IMR-90 (cell line): ENCODE data around the gene TENM4. TPM values are rescaled to one million over a fixed set of nuclear protein-coding genes. Genes with fewer than 3 reads are reported as not detected.

Source experiments
- ATAC-seq: fragments of 200-7000 bp; cut with Tn5 transposase; 2 replicates; pipeline ENCODE4 v1.9.1; 2020; ENCODE audit warnings: low read depth, mild to moderate bottlenecking, moderate library complexity
- BruUV-seq: library from RNA; stranded (reverse); fragments of 400-500 nt; replicated peaks from 2 replicates; lab custom pipeline; 2021; lab: Mats Ljungman, UMichigan
- CTCF ChIA-PET: fragments of 300-600 bp; formaldehyde crosslinking; extraction: SDS; loops from one replicate; lab custom pipeline; 2021; ENCODE audit warnings: antibody characterized with exemption; lab: Yijun Ruan, JAX
- POLR2A ChIA-PET: fragments of 300-600 bp; sonication (Branson Sonifier 250); formaldehyde crosslinking; loops from one replicate; lab custom pipeline; 2022; ENCODE audit warnings: antibody characterized with exemption; ENCODE audit not compliant: unreplicated experiment; lab: Charles Lee
- DNase-seq: peaks from one replicate; pipeline ENCODE4 v3.0.0; 2013
- H2AFZ ChIP-seq: replicated peaks from 2 replicates; pipeline ENCODE3; 2013; ENCODE audit warnings: low read length, mild to moderate bottlenecking; ENCODE audit not compliant: poor library complexity
- H2AK5ac ChIP-seq: 2 replicates; pipeline ENCODE4 v1.6.1; 2013; ENCODE audit warnings: low read depth, low read length, inconsistent platforms
- H2AK9ac ChIP-seq: replicated peaks from 2 replicates; pipeline ENCODE3; 2013; ENCODE audit warnings: mild to moderate bottlenecking, low read depth, low read length, moderate library complexity; ENCODE audit not compliant: poor library complexity
- H2BK120ac ChIP-seq: 2 replicates; pipeline ENCODE4 v1.6.1; 2013; ENCODE audit warnings: low read depth, low read length, inconsistent platforms
- H2BK15ac ChIP-seq: 3 replicates; pipeline ENCODE4 v1.6.1; 2013; ENCODE audit warnings: low read depth, low read length, inconsistent platforms
- H2BK20ac ChIP-seq: 2 replicates; pipeline ENCODE4 v1.6.1; 2013; ENCODE audit warnings: low read depth, mild to moderate bottlenecking, inconsistent platforms, low read length, moderate library complexity
- H2BK5ac ChIP-seq: 2 replicates; pipeline ENCODE4 v1.6.1; 2013; ENCODE audit warnings: mild to moderate bottlenecking, low read depth, low read length, inconsistent platforms; ENCODE audit not compliant: poor library complexity, severe bottlenecking
- H3K14ac ChIP-seq: replicated peaks from 2 replicates; pipeline ENCODE4 v1.6.1; 2013; ENCODE audit warnings: low read depth, low read length, inconsistent platforms
- H3K18ac ChIP-seq: 2 replicates; pipeline ENCODE4 v1.6.1; 2013; ENCODE audit warnings: low read depth, low read length, control low read depth
- H3K23ac ChIP-seq: 2 replicates; pipeline ENCODE4 v1.6.1; 2013; ENCODE audit warnings: low read depth, low read length, inconsistent platforms
- H3K27ac ChIP-seq: 2 replicates; pipeline ENCODE4 v1.5.1; 2013; ENCODE audit warnings: mild to moderate bottlenecking, control low read depth, low read length; ENCODE audit not compliant: insufficient read depth
- H3K27me3 ChIP-seq: 2 replicates; pipeline ENCODE4 v1.6.1; 2013; ENCODE audit warnings: low read length; ENCODE audit not compliant: control insufficient read depth, insufficient read depth
- H3K36me3 ChIP-seq: 2 replicates; pipeline ENCODE4 v1.6.1; 2013; ENCODE audit warnings: low read length, mixed read lengths; ENCODE audit not compliant: control insufficient read depth, insufficient read depth
- H3K4ac ChIP-seq: 2 replicates; pipeline ENCODE4 v1.6.1; 2013; ENCODE audit warnings: low read depth, low read length, inconsistent platforms
- H3K4me1 ChIP-seq: 2 replicates; pipeline ENCODE4 v1.6.1; 2013; ENCODE audit warnings: low read length, mixed read lengths; ENCODE audit not compliant: control insufficient read depth, insufficient read depth
- H3K4me2 ChIP-seq: 2 replicates; pipeline ENCODE4 v1.6.1; 2013; ENCODE audit warnings: low read depth, mild to moderate bottlenecking, control low read depth, low read length, moderate library complexity
- H3K4me3 ChIP-seq: 2 replicates; pipeline ENCODE4 v1.5.1; 2013; ENCODE audit warnings: low read depth, mild to moderate bottlenecking, control low read depth, low read length, moderate library complexity; ENCODE audit not compliant: insufficient read depth
- H3K56ac ChIP-seq: 2 replicates; pipeline ENCODE4 v1.6.1; 2013; ENCODE audit warnings: low read length, inconsistent platforms; ENCODE audit not compliant: insufficient read depth; ENCODE audit errors: extremely low read depth
- H3K79me1 ChIP-seq, 2 experiments: 2 replicates each; pipeline ENCODE4 v1.6.1; 2013; ENCODE audit warnings: low read length in 2 of 2, inconsistent platforms in 1 of 2, low read depth in 1 of 2
- H3K9ac ChIP-seq: 2 replicates; pipeline ENCODE4 v1.6.1; 2013; ENCODE audit warnings: low read depth, low read length, control low read depth
- H3K9me1 ChIP-seq: 2 replicates; pipeline ENCODE4 v1.6.1; 2013; ENCODE audit warnings: low read length, inconsistent platforms; ENCODE audit not compliant: insufficient read depth
- H3K9me3 ChIP-seq: 2 replicates; pipeline ENCODE4 v1.6.1; 2013; ENCODE audit warnings: low read length; ENCODE audit not compliant: control insufficient read depth, insufficient read depth
- H4K20me1 ChIP-seq: 2 replicates; pipeline ENCODE4 v1.6.1; 2013; ENCODE audit warnings: low read length, inconsistent platforms; ENCODE audit not compliant: insufficient read depth
- H4K5ac ChIP-seq: 2 replicates; pipeline ENCODE4 v1.6.1; 2013; ENCODE audit warnings: mild to moderate bottlenecking, low read depth, low read length, control low read depth
- H4K8ac ChIP-seq, 2 experiments: 2 replicates each; pipeline ENCODE4 v1.6.1; 2013; ENCODE audit warnings: low read depth in 2 of 2, low read length in 2 of 2, control low read depth in 1 of 2, inconsistent platforms in 1 of 2
- H4K91ac ChIP-seq: 2 replicates; pipeline ENCODE4 v1.6.1; 2013; ENCODE audit warnings: low read depth, low read length, inconsistent platforms; ENCODE audit not compliant: insufficient read depth
- FOS ChIP-seq: fragments of 150-350 bp; IDR thresholded peaks from 2 replicates; pipeline ENCODE4 v1.6.1; 2016; ENCODE audit warnings: low read depth, low read length
- RCOR1 ChIP-seq: IDR thresholded peaks from 2 replicates; pipeline ENCODE4 v1.6.1; 2012; ENCODE audit warnings: mild to moderate bottlenecking, low read length, improper control_type of control experiment; ENCODE audit not compliant: insufficient replicate concordance
- RFX5 ChIP-seq: IDR thresholded peaks from 2 replicates; pipeline ENCODE4 v1.8.0; 2012; ENCODE audit warnings: low read depth, mild to moderate bottlenecking, low read length, moderate library complexity
- WGBS, 2 experiments: methylation state at CpG; one replicate each; pipeline versions ENCODE4 v1.1.5 to v1.1.7; 2013; ENCODE audit warnings: missing lambda C conversion rate in 2 of 2; ENCODE audit not compliant: insufficient read length in 1 of 2; ENCODE audit errors: extremely low coverage in 2 of 2; 5-methylcytosine and 5-hydroxymethylcytosine counted together
- dilution Hi-C: fragments of 300-500 bp; cut with HindIII; formaldehyde crosslinking; loops from one replicate; pipeline ENCODE4 v1.14.3; 2018; ENCODE audit warnings: low sequenced_read_pairs; ENCODE audit not compliant: unreplicated experiment
- in situ Hi-C: fragments of 300-500 bp; cut with MboI; formaldehyde crosslinking; loops from 3 replicates; pipeline ENCODE4 v1.14.3; 2019; ENCODE audit warnings: low sequenced_read_pairs, inconsistent platforms, mixed read lengths
- intact Hi-C: fragments of 100-400 bp; cut with micrococcal nuclease; formaldehyde crosslinking; loops from 2 replicates; pipeline ENCODE4 v1.10.0; 2022
- polyA plus RNA-seq, 3 experiments: library from polyadenylated mRNA; depleted of rRNA; stranded (reverse); fragments of >200 nt; gene quantifications; 2 replicates each; pipeline ENCODE4 v1.2.3, GENCODE V29; 2012; ENCODE audit warnings: low replicate concordance in 1 of 3
- total RNA-seq: library from RNA; depleted of rRNA; stranded (reverse); fragments of >200 nt; gene quantifications from 2 replicates; pipeline ENCODE4 v1.2.3, GENCODE V29; 2012
- TF ChIP-seq, protein P1 (sequence below): conservative IDR thresholded peaks from 2 replicates; pipeline ENCODE4 v1.5.1; 2012; ENCODE audit warnings: mild to moderate bottlenecking, low read depth, low read length, improper control_type of control experiment

Gene TENM4
- total and polyA plus RNA-seq, 2 of the 4 experiments (the other 2 are of a cell fraction), result 7.4 to 9.0 TPM

DNA sequence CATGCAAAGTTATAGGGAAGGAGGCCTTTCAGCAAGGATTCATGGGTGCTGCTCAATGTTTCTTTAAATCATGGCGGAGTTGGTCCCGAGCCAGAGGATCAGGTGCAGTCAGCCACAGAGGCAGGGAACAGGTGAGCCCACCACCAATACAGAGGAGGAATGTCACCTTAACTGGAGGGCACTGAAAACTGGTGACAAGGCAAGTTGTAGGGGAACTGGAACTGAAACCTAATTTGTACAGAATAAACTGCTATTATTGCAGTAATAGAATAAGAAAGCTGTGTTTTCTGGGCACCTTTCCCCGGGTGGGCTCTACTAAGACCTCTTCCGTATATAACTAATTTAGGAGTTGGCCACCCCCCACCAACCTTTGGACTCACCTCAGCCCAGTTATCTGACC is 570.2 kb downstream of the TENM4 start:
- Histone ChIP-seq H3K9ac (no peak overlapping the region), H3K18ac (no peak overlapping the region), H2AK5ac (no peak overlapping the region), H3K23ac (no peak overlapping the region), H2BK15ac (no peak overlapping the region), H3K56ac (no peak overlapping the region), H3K4ac (no peak overlapping the region), H4K91ac (no peak overlapping the region), H3K4me1 (no peaks in the 10 kb centered on the region; the same call in 1 of the 2 replicates), H2AFZ (no peak overlapping the region), H3K27me3 (no peaks in the 10 kb centered on the region), H3K4me2 (no peak overlapping the region), H3K79me1 (no peaks in the 10 kb centered on the region), H3K9me1 (no peaks in the 10 kb centered on the region), H3K36me3 (peaks cover 5% of the 10 kb centered on the region; the same call in 1 of the 2 replicates), H3K4me3 (no peak overlapping the region), H2AK9ac (no peak overlapping the region), H4K20me1 (no peaks in the 10 kb centered on the region), H3K9me3 (no peaks in the 10 kb centered on the region), H3K27ac (no peak overlapping the region), H3K14ac (no peak overlapping the region), H4K8ac (no peak overlapping the region), H2BK20ac (no peak overlapping the region), H4K5ac (no peak overlapping the region), H2BK120ac (no peak overlapping the region), H2BK5ac (no peak overlapping the region)
- CTCF ChIA-PET, result no interaction called here
- no TSS peak for BruUV-seq
- TF ChIP-seq RCOR1 (no peak), FOS (no peak), RFX5 (no peak)
- TF ChIP-seq, protein P1, sequence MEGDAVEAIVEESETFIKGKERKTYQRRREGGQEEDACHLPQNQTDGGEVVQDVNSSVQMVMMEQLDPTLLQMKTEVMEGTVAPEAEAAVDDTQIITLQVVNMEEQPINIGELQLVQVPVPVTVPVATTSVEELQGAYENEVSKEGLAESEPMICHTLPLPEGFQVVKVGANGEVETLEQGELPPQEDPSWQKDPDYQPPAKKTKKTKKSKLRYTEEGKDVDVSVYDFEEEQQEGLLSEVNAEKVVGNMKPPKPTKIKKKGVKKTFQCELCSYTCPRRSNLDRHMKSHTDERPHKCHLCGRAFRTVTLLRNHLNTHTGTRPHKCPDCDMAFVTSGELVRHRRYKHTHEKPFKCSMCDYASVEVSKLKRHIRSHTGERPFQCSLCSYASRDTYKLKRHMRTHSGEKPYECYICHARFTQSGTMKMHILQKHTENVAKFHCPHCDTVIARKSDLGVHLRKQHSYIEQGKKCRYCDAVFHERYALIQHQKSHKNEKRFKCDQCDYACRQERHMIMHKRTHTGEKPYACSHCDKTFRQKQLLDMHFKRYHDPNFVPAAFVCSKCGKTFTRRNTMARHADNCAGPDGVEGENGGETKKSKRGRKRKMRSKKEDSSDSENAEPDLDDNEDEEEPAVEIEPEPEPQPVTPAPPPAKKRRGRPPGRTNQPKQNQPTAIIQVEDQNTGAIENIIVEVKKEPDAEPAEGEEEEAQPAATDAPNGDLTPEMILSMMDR, result no peak
- no peak for DNase-seq
- in situ Hi-C loops, result no loop called here
- ATAC-seq, result no peak
- intact Hi-C loops, result no loop called here
- WGBS, 2 experiments, result no CpG with 5 or more reads among the region's 4 CpGs
- dilution Hi-C loops, result no loop called here
- POLR2A ChIA-PET, result no interaction called here
